Heart left ventricle (tissue), 13 donors: ENCODE results near the gene MAPK10.

Experiments
- POLR2A ChIP-seq, 2 donors: fragments of 450-650 bp; IDR thresholded peaks; one replicate each; pipeline ENCODE4 v1.6.1; 2017; ENCODE audit warnings: antibody characterized with exemption in 2 of 2, mild to moderate bottlenecking in 2 of 2, moderate library complexity in 2 of 2
- TF ChIP-seq, protein P1 (sequence below), 12 donors: fragments of 200-600 bp; sonication (generic) in 4 of 12; IDR thresholded peaks; one replicate each; pipeline versions ENCODE4 v1.5.0 to v1.8.0; 2018 to 2022; ENCODE audit warnings: antibody characterized with exemption in 12 of 12, mild to moderate bottlenecking in 5 of 12
- donor health status: ischemic (EF 13 %, LVEDD 7.1; RV severe dilation, severe dysfunction).
- donor health status: DM: no; HTN: yes; CAD: no.
- donor health status: DM: no; HTN: no; CAD: no.
- donor health status: ischemic (EF 25% LVEDD 6.9; RV normal size, moderate dysfunction).
- donor health status: ischemic (EF 25% LVEDD 5.7; RV mildly dilated, moderate dysfunction).
- donor health status: ischemic (EF 35%, LVEDD 5.7; RV mildly dilated, moderate dysfunction).
- donor health status: nonischemic (EF 11% LVEDD 7.7; RV severe dilation, severe dysfunction).
- donor health status: DM: yes; HTN: yes; CAD: no.
- donor health status: PGD.
- donor health status: ischemic (EF 29% LVEDD 5.4; RV normal size, mild dysfunction).
- donor health status: nonischemic (EF 23%, LVEDD 6.1; RV moderate dilation, normal function).

DNA sequence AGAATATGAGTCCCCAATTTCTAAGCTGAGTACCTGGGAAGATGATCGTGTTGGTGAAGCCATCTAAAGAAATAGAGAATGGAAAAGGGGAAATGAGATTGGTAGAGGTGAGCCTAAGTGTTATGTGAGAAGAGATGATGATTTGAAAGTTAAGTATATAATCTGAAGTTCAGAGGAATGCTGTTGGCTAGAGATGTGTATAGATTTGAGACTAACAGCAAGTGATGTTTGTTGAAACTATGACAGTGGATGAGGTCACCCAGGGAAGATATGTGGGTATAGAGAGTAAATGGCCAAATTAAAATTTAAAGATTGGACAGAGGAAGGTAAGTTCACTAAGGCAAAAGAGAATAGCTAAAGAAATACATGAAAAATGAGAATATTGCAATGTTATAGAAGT lies 324.2 kb downstream of the MAPK10 start:
- TF ChIP-seq, protein P1, sequence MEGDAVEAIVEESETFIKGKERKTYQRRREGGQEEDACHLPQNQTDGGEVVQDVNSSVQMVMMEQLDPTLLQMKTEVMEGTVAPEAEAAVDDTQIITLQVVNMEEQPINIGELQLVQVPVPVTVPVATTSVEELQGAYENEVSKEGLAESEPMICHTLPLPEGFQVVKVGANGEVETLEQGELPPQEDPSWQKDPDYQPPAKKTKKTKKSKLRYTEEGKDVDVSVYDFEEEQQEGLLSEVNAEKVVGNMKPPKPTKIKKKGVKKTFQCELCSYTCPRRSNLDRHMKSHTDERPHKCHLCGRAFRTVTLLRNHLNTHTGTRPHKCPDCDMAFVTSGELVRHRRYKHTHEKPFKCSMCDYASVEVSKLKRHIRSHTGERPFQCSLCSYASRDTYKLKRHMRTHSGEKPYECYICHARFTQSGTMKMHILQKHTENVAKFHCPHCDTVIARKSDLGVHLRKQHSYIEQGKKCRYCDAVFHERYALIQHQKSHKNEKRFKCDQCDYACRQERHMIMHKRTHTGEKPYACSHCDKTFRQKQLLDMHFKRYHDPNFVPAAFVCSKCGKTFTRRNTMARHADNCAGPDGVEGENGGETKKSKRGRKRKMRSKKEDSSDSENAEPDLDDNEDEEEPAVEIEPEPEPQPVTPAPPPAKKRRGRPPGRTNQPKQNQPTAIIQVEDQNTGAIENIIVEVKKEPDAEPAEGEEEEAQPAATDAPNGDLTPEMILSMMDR (IDR thresholded peaks at IDR 0.05): no peak
- no peak for TF ChIP-seq POLR2A (IDR thresholded peaks at IDR 0.05)
